SH-SY5Y (cell line): ENCODE measurements around the gene FUZ.

Experiments used
- GATA2 ChIP-seq: IDR thresholded peaks from 2 replicates; pipeline ENCODE4 v1.6.1; 2011; ENCODE audit warnings: mild to moderate bottlenecking, low read depth, low read length
- GATA3 ChIP-seq: IDR thresholded peaks from 2 replicates; pipeline ENCODE4 v1.6.1; 2011; ENCODE audit warnings: low read depth, mild to moderate bottlenecking, low read length, moderate library complexity

DNA sequence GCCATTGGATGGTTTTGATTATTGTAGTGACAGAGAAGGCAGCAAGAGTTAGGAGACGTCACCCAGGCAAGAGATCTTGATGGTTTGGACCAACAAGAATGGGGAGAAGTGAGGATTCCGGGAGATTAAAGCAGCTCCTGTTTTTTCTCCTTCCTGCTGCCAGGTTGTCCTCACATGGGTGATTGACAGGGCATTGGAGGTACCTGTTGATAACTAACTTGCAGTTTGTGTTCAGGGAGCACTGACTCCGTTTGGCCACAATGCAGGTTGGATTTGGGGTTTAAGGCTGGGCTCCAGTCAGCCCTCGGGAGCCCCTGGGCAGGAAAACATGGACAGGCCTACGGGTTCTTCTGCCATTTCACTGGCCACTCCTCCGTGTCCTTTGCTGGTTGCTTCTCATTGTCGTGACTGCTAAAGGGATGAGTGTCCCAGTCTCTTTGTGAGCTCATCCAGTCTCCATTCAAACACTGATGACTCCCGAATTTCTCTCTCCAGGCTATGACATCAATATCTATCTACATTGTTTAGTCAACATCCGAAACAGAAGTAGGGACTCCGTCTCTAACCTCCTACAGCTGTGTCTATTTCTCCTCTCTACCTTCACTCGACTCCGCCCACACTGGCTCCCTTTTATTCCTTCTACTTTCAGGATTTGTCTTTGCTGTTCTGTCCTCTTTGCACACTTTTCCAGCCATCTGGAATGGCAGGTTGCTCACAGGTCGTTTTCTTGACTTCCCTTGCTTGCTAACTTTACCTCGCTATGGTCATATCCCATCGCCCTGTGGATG is 36.5 kb upstream of the FUZ start:
- TF ChIP-seq GATA2 (no peak), GATA3 (no peak)
